ENCODE results near the gene PTH1R.

DNA sequence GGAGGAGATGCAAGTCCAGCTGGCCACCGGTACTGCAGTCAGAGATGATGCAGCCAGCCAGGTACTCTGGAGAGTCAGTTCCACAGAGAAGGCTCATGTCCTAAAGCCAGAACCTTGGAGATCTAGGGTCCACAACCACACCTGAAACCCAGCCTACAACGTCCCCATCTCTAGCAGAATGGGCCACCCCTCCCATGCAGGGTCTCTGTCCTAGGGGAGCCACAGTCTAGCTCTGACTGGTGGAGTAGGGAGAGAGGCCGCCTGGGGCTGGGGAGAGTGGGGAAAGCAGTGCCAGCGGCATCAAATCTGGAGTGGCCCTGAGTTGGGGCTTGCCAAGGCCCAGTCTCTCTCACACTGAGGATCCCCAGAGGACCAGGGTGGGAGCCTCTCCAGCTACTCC lies 43.5 kb downstream of the PTH1R start:
- TF ChIP-seq TEAD4 (IDR thresholded peaks at IDR 0.05) (no peak), TCF12 (IDR thresholded peaks at IDR 0.05; ENCODE audit: low read depth) (no peak), ZBTB7A (IDR thresholded peaks at IDR 0.05; ENCODE audit: low read depth) (no peak), EP300 (IDR thresholded peaks at IDR 0.05; ENCODE audit: borderline replicate concordance) (no peak), CEBPB (IDR thresholded peaks at IDR 0.05) (no peak), TAF1 (IDR thresholded peaks at IDR 0.05; ENCODE audit: low read depth) (no peak), RAD21 (IDR thresholded peaks at IDR 0.05; ENCODE audit: low read depth) (no peak), YY1 (IDR thresholded peaks at IDR 0.05; ENCODE audit: low read depth) (no peak), FOXM1 (IDR thresholded peaks at IDR 0.05; ENCODE audit: borderline replicate concordance, low read depth) (no peak), CREB1 (IDR thresholded peaks at IDR 0.05; ENCODE audit: low read depth) (no peak)
- TF ChIP-seq, protein P1, sequence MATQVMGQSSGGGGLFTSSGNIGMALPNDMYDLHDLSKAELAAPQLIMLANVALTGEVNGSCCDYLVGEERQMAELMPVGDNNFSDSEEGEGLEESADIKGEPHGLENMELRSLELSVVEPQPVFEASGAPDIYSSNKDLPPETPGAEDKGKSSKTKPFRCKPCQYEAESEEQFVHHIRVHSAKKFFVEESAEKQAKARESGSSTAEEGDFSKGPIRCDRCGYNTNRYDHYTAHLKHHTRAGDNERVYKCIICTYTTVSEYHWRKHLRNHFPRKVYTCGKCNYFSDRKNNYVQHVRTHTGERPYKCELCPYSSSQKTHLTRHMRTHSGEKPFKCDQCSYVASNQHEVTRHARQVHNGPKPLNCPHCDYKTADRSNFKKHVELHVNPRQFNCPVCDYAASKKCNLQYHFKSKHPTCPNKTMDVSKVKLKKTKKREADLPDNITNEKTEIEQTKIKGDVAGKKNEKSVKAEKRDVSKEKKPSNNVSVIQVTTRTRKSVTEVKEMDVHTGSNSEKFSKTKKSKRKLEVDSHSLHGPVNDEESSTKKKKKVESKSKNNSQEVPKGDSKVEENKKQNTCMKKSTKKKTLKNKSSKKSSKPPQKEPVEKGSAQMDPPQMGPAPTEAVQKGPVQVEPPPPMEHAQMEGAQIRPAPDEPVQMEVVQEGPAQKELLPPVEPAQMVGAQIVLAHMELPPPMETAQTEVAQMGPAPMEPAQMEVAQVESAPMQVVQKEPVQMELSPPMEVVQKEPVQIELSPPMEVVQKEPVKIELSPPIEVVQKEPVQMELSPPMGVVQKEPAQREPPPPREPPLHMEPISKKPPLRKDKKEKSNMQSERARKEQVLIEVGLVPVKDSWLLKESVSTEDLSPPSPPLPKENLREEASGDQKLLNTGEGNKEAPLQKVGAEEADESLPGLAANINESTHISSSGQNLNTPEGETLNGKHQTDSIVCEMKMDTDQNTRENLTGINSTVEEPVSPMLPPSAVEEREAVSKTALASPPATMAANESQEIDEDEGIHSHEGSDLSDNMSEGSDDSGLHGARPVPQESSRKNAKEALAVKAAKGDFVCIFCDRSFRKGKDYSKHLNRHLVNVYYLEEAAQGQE (IDR thresholded peaks at IDR 0.05; ENCODE audit: low read depth), result no peak
- TF ChIP-seq, protein P2, sequence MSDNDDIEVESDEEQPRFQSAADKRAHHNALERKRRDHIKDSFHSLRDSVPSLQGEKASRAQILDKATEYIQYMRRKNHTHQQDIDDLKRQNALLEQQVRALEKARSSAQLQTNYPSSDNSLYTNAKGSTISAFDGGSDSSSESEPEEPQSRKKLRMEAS (IDR thresholded peaks at IDR 0.05), result no peak
- TF ChIP-seq, protein P3, sequence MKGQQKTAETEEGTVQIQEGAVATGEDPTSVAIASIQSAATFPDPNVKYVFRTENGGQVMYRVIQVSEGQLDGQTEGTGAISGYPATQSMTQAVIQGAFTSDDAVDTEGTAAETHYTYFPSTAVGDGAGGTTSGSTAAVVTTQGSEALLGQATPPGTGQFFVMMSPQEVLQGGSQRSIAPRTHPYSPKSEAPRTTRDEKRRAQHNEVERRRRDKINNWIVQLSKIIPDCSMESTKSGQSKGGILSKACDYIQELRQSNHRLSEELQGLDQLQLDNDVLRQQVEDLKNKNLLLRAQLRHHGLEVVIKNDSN (IDR thresholded peaks at IDR 0.05), result no peak

Measured in Ishikawa (cell line).